GM23338 (cell line): ENCODE measurements around the gene TMEM63C.

ENCODE experiments used
- CREB1 ChIP-seq: fragments of 250-450 bp; sonication (Bioruptor Pico); IDR thresholded peaks from 2 replicates; pipeline ENCODE4 v1.5.0; 2020; ENCODE audit warnings: low read depth, mild to moderate bottlenecking, moderate library complexity
- EZH2 ChIP-seq: fragments of 200-600 bp; sonication (generic); IDR thresholded peaks from one replicate; pipeline ENCODE4 v1.8.0; 2017; ENCODE audit warnings: antibody characterized with exemption, mild to moderate bottlenecking, low read depth; ENCODE audit not compliant: unreplicated experiment
- EZH2phosphoT487 ChIP-seq: fragments of 200-600 bp; sonication (generic); IDR thresholded peaks from one replicate; pipeline ENCODE4 v1.8.1; 2018; ENCODE audit warnings: antibody characterized with exemption; ENCODE audit not compliant: unreplicated experiment
- JUNB ChIP-seq: IDR thresholded peaks from one replicate; pipeline ENCODE4 v1.6.1; 2016; ENCODE audit warnings: antibody characterized with exemption; ENCODE audit not compliant: unreplicated experiment
- NANOG ChIP-seq: IDR thresholded peaks from 2 replicates; pipeline ENCODE4 v1.6.1; 2016; ENCODE audit warnings: antibody characterized with exemption, borderline replicate concordance
- POLR2AphosphoS5 ChIP-seq: IDR thresholded peaks from 2 replicates; pipeline ENCODE4 v1.6.1; 2016; ENCODE audit warnings: antibody characterized with exemption, low read depth
- TF ChIP-seq, protein P1 (sequence below), 2 experiments: fragments of 200-600 bp in 1 of 2; sonication (generic) in 1 of 2; conservative IDR thresholded peaks; 2 replicates each; pipeline versions ENCODE4 v1.5.1 to v1.6.1; 2016 to 2017; ENCODE audit warnings: antibody characterized with exemption in 2 of 2, low read depth in 2 of 2, mild to moderate bottlenecking in 2 of 2, moderate library complexity in 1 of 2
- TF ChIP-seq, protein P2 (sequence below): IDR thresholded peaks from one replicate; pipeline ENCODE4 v1.6.1; 2018; ENCODE audit warnings: antibody characterized with exemption; ENCODE audit not compliant: unreplicated experiment
- TF ChIP-seq, protein P3 (sequence below): fragments of 250-450 bp; sonication (Bioruptor Pico); IDR thresholded peaks from 2 replicates; pipeline ENCODE4 v1.5.0; 2020; ENCODE audit warnings: mild to moderate bottlenecking, moderate library complexity
- TF ChIP-seq, protein P4 (sequence below): IDR thresholded peaks from 2 replicates; pipeline ENCODE4 v1.6.1; 2016; ENCODE audit warnings: antibody characterized with exemption

DNA sequence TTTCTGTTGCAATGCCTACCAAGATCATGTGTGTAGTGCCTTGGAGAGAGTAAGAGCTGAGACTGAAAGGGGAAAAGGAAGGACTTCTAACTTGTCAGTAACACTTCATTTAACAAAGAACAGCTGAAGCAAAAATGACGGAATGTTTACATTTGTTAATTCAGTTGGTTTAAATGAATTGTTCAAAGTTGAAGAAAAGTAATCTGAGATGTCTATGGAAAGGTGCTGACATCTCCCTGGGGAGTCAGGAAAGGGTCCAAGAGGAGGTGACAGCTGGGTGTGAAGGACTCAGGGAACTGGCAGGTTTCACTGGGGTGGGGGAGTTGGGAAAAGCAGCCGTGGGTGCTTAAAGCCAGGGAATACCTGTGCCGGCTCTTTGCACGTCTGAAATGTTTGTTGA lies 7.9 kb downstream of the TMEM63C start:
- TF ChIP-seq, protein P1, sequence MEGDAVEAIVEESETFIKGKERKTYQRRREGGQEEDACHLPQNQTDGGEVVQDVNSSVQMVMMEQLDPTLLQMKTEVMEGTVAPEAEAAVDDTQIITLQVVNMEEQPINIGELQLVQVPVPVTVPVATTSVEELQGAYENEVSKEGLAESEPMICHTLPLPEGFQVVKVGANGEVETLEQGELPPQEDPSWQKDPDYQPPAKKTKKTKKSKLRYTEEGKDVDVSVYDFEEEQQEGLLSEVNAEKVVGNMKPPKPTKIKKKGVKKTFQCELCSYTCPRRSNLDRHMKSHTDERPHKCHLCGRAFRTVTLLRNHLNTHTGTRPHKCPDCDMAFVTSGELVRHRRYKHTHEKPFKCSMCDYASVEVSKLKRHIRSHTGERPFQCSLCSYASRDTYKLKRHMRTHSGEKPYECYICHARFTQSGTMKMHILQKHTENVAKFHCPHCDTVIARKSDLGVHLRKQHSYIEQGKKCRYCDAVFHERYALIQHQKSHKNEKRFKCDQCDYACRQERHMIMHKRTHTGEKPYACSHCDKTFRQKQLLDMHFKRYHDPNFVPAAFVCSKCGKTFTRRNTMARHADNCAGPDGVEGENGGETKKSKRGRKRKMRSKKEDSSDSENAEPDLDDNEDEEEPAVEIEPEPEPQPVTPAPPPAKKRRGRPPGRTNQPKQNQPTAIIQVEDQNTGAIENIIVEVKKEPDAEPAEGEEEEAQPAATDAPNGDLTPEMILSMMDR (conservative IDR thresholded peaks at IDR 0.05; ENCODE audit: low read depth in 2 of 2) = no peak
- no peak for TF ChIP-seq POLR2AphosphoS5
- no peak for TF ChIP-seq EZH2
- TF ChIP-seq, protein P2, sequence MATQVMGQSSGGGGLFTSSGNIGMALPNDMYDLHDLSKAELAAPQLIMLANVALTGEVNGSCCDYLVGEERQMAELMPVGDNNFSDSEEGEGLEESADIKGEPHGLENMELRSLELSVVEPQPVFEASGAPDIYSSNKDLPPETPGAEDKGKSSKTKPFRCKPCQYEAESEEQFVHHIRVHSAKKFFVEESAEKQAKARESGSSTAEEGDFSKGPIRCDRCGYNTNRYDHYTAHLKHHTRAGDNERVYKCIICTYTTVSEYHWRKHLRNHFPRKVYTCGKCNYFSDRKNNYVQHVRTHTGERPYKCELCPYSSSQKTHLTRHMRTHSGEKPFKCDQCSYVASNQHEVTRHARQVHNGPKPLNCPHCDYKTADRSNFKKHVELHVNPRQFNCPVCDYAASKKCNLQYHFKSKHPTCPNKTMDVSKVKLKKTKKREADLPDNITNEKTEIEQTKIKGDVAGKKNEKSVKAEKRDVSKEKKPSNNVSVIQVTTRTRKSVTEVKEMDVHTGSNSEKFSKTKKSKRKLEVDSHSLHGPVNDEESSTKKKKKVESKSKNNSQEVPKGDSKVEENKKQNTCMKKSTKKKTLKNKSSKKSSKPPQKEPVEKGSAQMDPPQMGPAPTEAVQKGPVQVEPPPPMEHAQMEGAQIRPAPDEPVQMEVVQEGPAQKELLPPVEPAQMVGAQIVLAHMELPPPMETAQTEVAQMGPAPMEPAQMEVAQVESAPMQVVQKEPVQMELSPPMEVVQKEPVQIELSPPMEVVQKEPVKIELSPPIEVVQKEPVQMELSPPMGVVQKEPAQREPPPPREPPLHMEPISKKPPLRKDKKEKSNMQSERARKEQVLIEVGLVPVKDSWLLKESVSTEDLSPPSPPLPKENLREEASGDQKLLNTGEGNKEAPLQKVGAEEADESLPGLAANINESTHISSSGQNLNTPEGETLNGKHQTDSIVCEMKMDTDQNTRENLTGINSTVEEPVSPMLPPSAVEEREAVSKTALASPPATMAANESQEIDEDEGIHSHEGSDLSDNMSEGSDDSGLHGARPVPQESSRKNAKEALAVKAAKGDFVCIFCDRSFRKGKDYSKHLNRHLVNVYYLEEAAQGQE = no peak
- TF ChIP-seq, protein P3, sequence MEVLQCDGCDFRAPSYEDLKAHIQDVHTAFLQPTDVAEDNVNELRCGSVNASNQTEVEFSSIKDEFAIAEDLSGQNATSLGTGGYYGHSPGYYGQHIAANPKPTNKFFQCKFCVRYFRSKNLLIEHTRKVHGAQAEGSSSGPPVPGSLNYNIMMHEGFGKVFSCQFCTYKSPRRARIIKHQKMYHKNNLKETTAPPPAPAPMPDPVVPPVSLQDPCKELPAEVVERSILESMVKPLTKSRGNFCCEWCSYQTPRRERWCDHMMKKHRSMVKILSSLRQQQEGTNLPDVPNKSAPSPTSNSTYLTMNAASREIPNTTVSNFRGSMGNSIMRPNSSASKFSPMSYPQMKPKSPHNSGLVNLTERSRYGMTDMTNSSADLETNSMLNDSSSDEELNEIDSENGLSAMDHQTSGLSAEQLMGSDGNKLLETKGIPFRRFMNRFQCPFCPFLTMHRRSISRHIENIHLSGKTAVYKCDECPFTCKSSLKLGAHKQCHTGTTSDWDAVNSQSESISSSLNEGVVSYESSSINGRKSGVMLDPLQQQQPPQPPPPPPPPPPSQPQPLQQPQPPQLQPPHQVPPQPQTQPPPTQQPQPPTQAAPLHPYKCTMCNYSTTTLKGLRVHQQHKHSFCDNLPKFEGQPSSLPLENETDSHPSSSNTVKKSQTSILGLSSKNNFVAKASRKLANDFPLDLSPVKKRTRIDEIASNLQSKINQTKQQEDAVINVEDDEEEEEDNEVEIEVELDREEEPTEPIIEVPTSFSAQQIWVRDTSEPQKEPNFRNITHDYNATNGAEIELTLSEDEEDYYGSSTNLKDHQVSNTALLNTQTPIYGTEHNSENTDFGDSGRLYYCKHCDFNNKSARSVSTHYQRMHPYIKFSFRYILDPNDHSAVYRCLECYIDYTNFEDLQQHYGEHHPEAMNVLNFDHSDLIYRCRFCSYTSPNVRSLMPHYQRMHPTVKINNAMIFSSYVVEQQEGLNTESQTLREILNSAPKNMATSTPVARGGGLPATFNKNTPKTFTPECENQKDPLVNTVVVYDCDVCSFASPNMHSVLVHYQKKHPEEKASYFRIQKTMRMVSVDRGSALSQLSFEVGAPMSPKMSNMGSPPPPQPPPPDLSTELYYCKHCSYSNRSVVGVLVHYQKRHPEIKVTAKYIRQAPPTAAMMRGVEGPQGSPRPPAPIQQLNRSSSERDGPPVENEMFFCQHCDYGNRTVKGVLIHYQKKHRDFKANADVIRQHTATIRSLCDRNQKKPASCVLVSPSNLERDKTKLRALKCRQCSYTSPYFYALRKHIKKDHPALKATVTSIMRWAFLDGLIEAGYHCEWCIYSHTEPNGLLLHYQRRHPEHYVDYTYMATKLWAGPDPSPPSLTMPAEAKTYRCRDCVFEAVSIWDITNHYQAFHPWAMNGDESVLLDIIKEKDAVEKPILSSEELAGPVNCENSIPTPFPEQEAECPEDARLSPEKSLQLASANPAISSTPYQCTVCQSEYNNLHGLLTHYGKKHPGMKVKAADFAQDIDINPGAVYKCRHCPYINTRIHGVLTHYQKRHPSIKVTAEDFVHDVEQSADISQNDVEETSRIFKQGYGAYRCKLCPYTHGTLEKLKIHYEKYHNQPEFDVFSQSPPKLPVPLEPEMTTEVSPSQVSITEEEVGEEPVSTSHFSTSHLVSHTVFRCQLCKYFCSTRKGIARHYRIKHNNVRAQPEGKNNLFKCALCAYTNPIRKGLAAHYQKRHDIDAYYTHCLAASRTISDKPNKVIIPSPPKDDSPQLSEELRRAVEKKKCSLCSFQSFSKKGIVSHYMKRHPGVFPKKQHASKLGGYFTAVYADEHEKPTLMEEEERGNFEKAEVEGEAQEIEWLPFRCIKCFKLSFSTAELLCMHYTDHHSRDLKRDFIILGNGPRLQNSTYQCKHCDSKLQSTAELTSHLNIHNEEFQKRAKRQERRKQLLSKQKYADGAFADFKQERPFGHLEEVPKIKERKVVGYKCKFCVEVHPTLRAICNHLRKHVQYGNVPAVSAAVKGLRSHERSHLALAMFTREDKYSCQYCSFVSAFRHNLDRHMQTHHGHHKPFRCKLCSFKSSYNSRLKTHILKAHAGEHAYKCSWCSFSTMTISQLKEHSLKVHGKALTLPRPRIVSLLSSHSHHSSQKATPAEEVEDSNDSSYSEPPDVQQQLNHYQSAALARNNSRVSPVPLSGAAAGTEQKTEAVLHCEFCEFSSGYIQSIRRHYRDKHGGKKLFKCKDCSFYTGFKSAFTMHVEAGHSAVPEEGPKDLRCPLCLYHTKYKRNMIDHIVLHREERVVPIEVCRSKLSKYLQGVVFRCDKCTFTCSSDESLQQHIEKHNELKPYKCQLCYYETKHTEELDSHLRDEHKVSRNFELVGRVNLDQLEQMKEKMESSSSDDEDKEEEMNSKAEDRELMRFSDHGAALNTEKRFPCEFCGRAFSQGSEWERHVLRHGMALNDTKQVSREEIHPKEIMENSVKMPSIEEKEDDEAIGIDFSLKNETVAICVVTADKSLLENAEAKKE (CRISPR knock-in tag) = no peak
- no peak for TF ChIP-seq EZH2phosphoT487
- TF ChIP-seq, protein P4, sequence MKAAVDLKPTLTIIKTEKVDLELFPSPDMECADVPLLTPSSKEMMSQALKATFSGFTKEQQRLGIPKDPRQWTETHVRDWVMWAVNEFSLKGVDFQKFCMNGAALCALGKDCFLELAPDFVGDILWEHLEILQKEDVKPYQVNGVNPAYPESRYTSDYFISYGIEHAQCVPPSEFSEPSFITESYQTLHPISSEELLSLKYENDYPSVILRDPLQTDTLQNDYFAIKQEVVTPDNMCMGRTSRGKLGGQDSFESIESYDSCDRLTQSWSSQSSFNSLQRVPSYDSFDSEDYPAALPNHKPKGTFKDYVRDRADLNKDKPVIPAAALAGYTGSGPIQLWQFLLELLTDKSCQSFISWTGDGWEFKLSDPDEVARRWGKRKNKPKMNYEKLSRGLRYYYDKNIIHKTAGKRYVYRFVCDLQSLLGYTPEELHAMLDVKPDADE = no peak
- no peak for TF ChIP-seq JUNB
- no peak for TF ChIP-seq CREB1 (CRISPR knock-in tag)
- TF ChIP-seq NANOG = no peak
